GM18907 (cell line): ENCODE results near the gene PDCD4.

Experiments
- ATAC-seq: cut with Tn5 transposase; IDR thresholded peaks from one replicate; pipeline ENCODE4 v1.9.1; 2021; ENCODE audit warnings: mild to moderate bottlenecking, moderate library complexity; ENCODE audit not compliant: unreplicated experiment

Gene PDCD4

GRCh38 chr10:110918269-110918642 lies 46.5 kb downstream of the PDCD4 start:
- ATAC-seq, result no peak

DNA sequence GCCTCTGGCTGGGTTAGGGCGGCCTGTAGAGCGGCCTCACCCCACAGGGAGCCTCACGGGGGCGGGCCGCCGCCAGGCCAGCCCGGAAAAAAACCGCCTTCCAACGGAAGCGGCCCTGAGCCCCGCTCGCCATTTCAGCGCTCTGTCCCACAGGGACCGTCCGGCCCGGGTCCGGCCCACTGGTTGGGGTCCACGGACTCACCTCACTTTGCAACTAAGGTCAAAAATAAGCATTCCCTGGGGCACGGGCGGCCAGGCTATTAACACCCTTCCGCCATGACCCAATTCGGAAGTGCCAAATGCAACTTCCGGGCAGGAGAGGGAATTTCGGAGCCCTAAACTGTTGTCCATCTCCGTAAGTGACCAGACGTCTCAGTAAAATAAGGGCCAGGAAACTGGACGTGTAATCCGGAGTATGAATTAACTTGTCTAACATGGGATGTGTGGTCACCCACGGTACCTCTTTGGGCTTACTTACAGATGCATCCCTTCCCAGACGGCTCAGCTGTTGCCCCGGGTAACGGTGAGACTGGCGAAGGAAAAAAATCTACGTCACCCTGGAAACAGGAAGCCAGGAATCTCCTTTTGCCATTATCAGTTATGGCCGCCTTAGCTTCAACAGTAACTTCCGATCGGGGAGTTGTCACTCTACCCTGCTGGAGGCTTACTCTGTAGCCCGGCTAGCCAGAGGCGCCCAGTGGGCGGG lies 47.1 kb downstream of the PDCD4 start, which contains the start of gene BBIP1:
Gene BBIP1, minus strand, starts transcription at position 538 of the 706 bp plus-strand sequence. CDS start 1,023 bp downstream, outside the sequence.
- ATAC-seq, result peak; percentile 88

DNA sequence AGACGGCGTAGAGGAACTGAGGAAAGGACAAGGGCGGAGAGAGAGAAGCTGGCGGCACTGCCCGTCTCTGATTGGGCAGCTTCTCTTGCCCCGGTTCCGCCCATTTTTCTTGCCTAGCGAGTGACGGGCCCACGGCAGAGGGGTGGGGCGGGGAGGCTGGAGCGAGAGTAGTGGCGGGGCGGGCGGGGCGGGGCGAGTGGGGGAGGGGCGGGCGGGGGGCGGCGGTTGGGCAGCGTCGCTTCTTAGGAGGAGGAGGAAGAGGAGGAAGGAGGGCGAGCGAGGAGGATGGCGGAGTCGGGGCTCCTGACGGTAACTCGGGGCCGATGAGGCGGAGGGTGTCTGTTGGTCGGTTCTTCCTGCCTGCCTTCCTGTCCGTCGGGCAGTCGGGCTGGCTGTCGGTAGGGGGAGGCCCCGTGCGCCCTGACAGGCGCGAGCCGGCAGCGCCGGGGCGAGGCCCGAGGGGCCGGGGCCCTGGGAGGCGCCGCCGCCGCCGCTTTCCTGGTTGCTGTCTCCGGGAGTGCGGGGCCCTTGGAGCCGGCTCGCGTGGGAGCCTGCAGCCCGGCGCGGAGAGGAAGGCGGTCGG lies 47.7 kb downstream of the PDCD4 start, which contains the start of gene SHOC2:
Gene SHOC2, plus strand, starts transcription at position 256 of the 583 bp plus-strand sequence. CDS start 44,755 bp downstream, outside the sequence.
- peak; percentile 12 for ATAC-seq

GRCh38 chr10:110919971-110920881 lies 48.5 kb downstream of the PDCD4 start:
- peak; percentile 25 for ATAC-seq

GRCh38 chr10:110923856-110924493 lies 52.2 kb downstream of the PDCD4 start:
- ATAC-seq, result peak; percentile 26

DNA sequence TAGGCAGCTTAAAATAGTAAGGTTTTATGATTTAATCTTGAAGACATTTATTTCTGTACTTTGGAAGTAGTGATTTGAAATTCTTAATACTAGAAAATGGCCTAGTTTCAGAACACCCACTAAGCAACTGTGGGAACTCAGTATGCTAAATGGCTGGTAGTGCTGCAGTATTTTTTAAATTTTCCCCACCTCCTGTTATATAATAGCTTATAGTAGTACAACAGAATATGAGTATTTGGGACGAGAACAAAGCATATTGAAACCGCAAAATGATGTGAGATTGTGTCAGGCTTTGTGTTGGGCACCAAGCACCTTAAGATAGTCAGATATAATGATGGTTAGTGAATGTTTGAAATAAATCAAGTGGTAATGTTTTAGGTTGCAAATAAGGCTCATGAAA lies 55.7 kb downstream of the PDCD4 start:
- ATAC-seq, result no peak

DNA sequence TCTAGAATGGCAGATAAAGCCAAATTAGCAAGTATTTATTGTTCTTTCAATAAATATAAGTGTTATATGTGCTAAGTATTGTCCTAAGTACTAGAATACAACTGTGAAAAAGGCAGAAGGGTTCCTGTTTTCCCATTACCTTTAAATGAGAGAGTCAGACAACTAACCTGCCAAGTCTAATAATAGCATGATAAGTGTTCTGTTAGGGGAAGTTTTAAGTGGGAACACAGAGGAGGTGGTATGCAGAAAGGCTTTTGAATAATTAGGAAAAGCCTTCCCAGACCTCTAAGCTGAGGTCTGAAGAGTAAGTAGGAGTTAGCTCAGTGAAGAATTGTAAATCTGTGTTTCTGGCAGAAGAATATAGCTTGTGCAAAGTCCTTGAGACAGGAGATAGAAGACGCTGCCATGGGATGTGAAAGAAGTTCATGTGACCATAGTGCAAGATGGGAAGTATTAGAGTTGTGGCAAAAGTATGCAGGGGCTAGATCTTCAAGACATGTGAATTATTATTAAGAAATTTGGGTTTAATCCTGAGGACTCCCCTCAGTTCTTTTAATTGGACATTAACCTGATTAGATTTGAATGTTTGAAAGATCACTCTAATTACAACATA lies 60.1 kb downstream of the PDCD4 start:
- ATAC-seq, result no peak

- no peak for ATAC-seq
Measured at GRCh38 chr10:110932505-110933180, 60.9 kb downstream of the PDCD4 start.

DNA sequence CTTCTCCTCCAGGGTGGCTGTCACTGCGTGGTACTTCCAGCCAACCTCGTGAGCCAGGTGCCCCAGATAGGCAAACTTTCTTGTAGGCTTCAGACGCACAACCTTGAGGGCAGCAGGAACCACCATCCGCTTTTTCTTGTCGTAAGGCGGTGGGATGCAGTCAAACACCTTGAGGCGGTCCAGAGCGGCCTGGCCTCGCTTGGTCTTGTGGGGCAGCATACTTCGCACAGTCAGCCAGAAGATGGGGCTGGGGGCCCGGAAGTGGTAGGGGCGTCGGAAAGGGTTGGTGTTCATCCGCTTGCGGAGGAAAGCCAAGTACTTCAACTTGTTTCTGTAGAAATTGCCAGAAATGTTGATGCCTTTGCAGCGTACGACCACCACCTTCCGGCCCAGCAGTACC lies 65.0 kb downstream of the PDCD4 start:
- no peak for ATAC-seq

GRCh38 chr10:110939419-110939818 lies 67.7 kb downstream of the PDCD4 start:
- no peak for ATAC-seq

- no peak for ATAC-seq
Measured at GRCh38 chr10:110944792-110945396, 73.2 kb downstream of the PDCD4 start.

DNA sequence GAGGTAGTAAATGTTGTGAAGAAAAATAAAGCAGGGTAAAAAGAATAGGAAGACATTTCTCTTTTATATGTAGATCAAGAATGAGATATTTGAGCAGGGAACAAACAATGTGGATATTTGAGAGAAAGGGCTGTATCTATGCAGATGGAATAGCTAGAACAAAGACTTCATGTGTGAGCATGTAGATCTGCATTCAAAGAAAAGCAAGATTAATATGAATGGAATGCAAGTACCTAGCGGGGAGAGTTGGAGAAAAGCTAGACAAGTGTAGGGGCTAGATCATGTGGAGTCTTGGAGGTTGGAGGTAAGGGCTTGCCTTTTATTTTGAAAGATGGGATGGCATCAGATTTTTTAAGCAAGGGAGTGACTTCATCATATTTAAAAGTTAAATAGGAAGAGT lies 74.8 kb downstream of the PDCD4 start:
- ATAC-seq, result no peak

DNA sequence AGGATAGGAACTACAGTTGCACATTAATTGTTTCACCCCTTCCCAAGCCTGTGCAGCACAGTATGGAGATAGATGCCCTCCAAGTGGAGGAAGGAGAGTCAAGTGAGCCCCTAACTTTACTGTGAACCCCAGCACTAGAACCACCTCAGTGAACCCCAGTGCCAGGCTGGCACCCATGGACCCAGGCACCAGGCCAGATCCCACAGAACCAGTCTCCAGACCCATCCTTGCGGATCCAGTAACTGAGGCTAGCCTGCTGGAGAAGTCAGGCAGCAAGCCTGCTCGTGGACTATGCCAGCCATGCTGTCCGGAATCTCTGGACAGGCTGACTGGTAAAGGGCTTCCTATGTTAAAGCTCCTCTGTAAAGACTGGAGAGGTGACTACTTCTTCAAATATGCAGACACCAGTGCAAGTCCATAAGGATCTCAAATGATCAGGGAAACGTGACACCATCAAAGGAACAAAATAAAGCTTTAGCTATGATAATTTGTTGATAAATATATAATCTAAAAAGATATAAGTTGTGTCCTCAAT lies 75.4 kb downstream of the PDCD4 start:
- ATAC-seq, result no peak
